ENCODE results near the gene MAPKAPK2.

MAPKAPK2 gene

GRCh38 chr1:206716159-206716869 is 31.6 kb downstream of the MAPKAPK2 start:
- DNase-seq, result no peak
- intact Hi-C loops (cut with DNase I), result no loop called here

GRCh38 chr1:206716870-206717673 is 32.4 kb downstream of the MAPKAPK2 start:
- DNase-seq, result no peak
- intact Hi-C loops (cut with DNase I), result no loop called here

GRCh38 chr1:206717674-206717989 is 32.9 kb downstream of the MAPKAPK2 start:
- no peak for DNase-seq
- intact Hi-C loops (cut with DNase I), result no loop called here

- intact Hi-C loops (cut with DNase I), result no loop called here
- no peak for DNase-seq
Observed at GRCh38 chr1:206719169-206719839, 34.6 kb downstream of the MAPKAPK2 start.

GRCh38 chr1:206721454-206721853 is 36.7 kb downstream of the MAPKAPK2 start:
- intact Hi-C loops (cut with DNase I), result no loop called here
- DNase-seq, result no peak

GRCh38 chr1:206722751-206723461 is 38.2 kb downstream of the MAPKAPK2 start:
- intact Hi-C loops (cut with DNase I), result no loop called here
- DNase-seq, result peak in 1 of 10 donors; percentile 72

- intact Hi-C loops (cut with DNase I), result no loop called here
Observed at GRCh38 chr1:206723462-206723804, 38.7 kb downstream of the MAPKAPK2 start.

GRCh38 chr1:206723805-206724472 is 39.2 kb downstream of the MAPKAPK2 start:
- intact Hi-C loops (cut with DNase I), result no loop called here
- DNase-seq, result peak in 1 of 10 donors; percentile 57

More at GRCh38 chr1:206723462-206723804, 38.7 kb downstream of the MAPKAPK2 start:
- DNase-seq, result no peak

GRCh38 chr1:206725109-206725963 is 40.6 kb downstream of the MAPKAPK2 start:
- intact Hi-C loops (cut with DNase I), result no loop called here
- peak in 6 of 10 donors; percentile 37 to 75 (median 44) for DNase-seq

GRCh38 chr1:206727981-206728696 is 43.4 kb downstream of the MAPKAPK2 start:
- intact Hi-C loops (cut with DNase I), result loop anchor here (2.0 kb wide), 1 partner anchor 185 kb away; no protein-coding TSS in a partner anchor
- DNase-seq, result no peak

- no peak for DNase-seq
- intact Hi-C loops (cut with DNase I), result no loop called here
Observed at GRCh38 chr1:206728697-206728987, 43.9 kb downstream of the MAPKAPK2 start.

GRCh38 chr1:206729050-206729449 is 44.3 kb downstream of the MAPKAPK2 start:
- DNase-seq, result no peak
- intact Hi-C loops (cut with DNase I), result no loop called here

- no peak for DNase-seq
Observed at GRCh38 chr1:206729507-206729906, 44.8 kb downstream of the MAPKAPK2 start.

GRCh38 chr1:206732508-206732907 is 47.8 kb downstream of the MAPKAPK2 start:
- intact Hi-C loops (cut with DNase I), result loop anchor here (5.0 kb wide), 1 partner anchor 250 kb away; no protein-coding TSS in a partner anchor
- no peak for DNase-seq

More at GRCh38 chr1:206729507-206729906, 44.8 kb downstream of the MAPKAPK2 start:
- intact Hi-C loops (cut with DNase I), result no loop called here

- DNase-seq, result no peak
- intact Hi-C loops (cut with DNase I), result loop anchor here (5.0 kb wide), 1 partner anchor 249 kb away; no protein-coding TSS in a partner anchor
Observed at GRCh38 chr1:206732992-206733391, 48.3 kb downstream of the MAPKAPK2 start.

GRCh38 chr1:206734499-206735142 is 49.9 kb downstream of the MAPKAPK2 start:
- DNase-seq, result peak in 4 of 10 donors; percentile 32 to 65 (median 50)

GRCh38 chr1:206735553-206736031 is 50.9 kb downstream of the MAPKAPK2 start:
- intact Hi-C loops (cut with DNase I), result loop anchor here (2.0 kb wide), 1 partner anchor 177 kb away; no protein-coding TSS in a partner anchor
- DNase-seq, result no peak

More at GRCh38 chr1:206734499-206735142, 49.9 kb downstream of the MAPKAPK2 start:
- intact Hi-C loops (cut with DNase I), result loop anchor here (2.0 to 5.0 kb wide), 2 partner anchors 178 to 248 kb away; no protein-coding TSS in a partner anchor

Measured in posterior cingulate gyrus (tissue), 11 donors.